HFFc6 (cell line): ENCODE results near the gene SLC25A11. TPM values are rescaled to one million over a fixed set of nuclear protein-coding genes. Genes with fewer than 3 reads are reported as not detected.
A peak's percentile ranks its signal among the peaks of the same experiment; 100 is the strongest.

Source experiments
- DNase-seq: peaks from one replicate; pipeline ENCODE4 v3.0.0-alpha.2; 2018
- H3K27ac Mint-ChIP-seq: 2 replicates; pipeline ENCODE4 v1.8.0; 2020; ENCODE audit warnings: mild to moderate bottlenecking, mixed read lengths
- H3K27me3 Mint-ChIP-seq: 2 replicates; pipeline ENCODE4 v1.8.0; 2021; ENCODE audit warnings: mild to moderate bottlenecking, moderate library complexity, mixed read lengths; ENCODE audit not compliant: insufficient read depth
- H3K36me3 Mint-ChIP-seq: 2 replicates; pipeline ENCODE4 v1.8.0; 2021; ENCODE audit warnings: low read depth, mixed read lengths
- H3K4me1 Mint-ChIP-seq: 2 replicates; pipeline ENCODE4 v1.8.0; 2020; ENCODE audit warnings: low read depth, mixed read lengths
- H3K4me3 Mint-ChIP-seq: 2 replicates; pipeline ENCODE4 v1.8.0; 2020; ENCODE audit warnings: mild to moderate bottlenecking, moderate library complexity, mixed read lengths
- H3K9me3 Mint-ChIP-seq: 2 replicates; pipeline ENCODE4 v1.8.0; 2020; ENCODE audit warnings: mild to moderate bottlenecking, mixed read lengths
- total RNA-seq, 6 experiments: library from RNA; stranded (reverse); fragmentation: NEBNext Ultra II Directional; extraction: Animal tissue kit (Norgen Biotek cat#: 25700); gene quantifications; 2 replicates in 1 of 6; 3 replicates in 5 of 6; pipeline ENCODE4 v1.2.3, GENCODE V29; 2021
- TF ChIP-seq, protein P1 (sequence below): fragments of 200-600 bp; sonication (generic); IDR thresholded peaks from 2 replicates; pipeline ENCODE4 v1.5.0; 2021; ENCODE audit warnings: antibody characterized with exemption, mild to moderate bottlenecking

Gene SLC25A11
- total RNA-seq, 6 experiments from 2014 or later = 61.9 to 78.6 (median 64.4) TPM

DNA sequence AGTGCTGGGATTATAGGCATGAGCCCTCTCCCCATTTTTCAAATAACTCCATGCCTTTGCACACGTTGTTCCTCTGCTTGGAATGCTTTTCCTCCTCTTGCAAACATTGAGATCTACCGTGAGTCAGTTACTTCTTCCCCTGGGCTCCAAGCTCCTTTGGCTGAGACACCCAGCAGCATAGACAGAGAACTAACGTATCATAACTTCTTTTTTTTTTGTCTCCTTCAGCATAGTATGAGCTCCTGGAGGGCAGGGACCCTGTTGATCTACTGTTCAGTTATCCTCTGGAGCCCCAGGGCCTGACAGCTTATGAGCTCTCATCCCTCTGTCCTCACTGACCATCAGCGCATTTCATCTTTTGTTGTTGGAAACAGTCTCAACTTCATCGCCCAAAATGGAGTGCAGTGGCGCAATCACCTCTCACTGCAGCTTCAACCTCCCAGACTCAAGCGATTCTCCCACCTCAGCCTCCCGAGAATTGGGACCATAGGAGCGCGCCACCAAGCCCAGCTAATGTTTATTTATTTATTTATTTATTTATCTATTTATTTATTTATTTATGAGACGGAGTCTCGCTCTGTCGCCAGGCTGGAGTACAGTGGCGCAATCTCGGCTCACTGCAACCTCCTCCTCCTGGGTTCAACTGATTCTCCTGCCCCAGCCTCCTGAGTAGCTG lies 25.6 kb upstream of the SLC25A11 start:
- Mint-ChIP-seq H3K27me3 (peaks cover 18% of the 10 kb centered on the region), H3K9me3 (peaks cover 4% of the 10 kb centered on the region; the same call in 1 of the 2 replicates), H3K36me3 (peaks cover 20% of the 10 kb centered on the region), H3K4me1 (peaks cover 15% of the 10 kb centered on the region), H3K27ac (peak overlapping the region; percentile 67), H3K4me3 (no peak overlapping the region; the same call in 1 of the 2 replicates)
- TF ChIP-seq, protein P1, sequence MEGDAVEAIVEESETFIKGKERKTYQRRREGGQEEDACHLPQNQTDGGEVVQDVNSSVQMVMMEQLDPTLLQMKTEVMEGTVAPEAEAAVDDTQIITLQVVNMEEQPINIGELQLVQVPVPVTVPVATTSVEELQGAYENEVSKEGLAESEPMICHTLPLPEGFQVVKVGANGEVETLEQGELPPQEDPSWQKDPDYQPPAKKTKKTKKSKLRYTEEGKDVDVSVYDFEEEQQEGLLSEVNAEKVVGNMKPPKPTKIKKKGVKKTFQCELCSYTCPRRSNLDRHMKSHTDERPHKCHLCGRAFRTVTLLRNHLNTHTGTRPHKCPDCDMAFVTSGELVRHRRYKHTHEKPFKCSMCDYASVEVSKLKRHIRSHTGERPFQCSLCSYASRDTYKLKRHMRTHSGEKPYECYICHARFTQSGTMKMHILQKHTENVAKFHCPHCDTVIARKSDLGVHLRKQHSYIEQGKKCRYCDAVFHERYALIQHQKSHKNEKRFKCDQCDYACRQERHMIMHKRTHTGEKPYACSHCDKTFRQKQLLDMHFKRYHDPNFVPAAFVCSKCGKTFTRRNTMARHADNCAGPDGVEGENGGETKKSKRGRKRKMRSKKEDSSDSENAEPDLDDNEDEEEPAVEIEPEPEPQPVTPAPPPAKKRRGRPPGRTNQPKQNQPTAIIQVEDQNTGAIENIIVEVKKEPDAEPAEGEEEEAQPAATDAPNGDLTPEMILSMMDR = no peak
- no peak for DNase-seq

DNA sequence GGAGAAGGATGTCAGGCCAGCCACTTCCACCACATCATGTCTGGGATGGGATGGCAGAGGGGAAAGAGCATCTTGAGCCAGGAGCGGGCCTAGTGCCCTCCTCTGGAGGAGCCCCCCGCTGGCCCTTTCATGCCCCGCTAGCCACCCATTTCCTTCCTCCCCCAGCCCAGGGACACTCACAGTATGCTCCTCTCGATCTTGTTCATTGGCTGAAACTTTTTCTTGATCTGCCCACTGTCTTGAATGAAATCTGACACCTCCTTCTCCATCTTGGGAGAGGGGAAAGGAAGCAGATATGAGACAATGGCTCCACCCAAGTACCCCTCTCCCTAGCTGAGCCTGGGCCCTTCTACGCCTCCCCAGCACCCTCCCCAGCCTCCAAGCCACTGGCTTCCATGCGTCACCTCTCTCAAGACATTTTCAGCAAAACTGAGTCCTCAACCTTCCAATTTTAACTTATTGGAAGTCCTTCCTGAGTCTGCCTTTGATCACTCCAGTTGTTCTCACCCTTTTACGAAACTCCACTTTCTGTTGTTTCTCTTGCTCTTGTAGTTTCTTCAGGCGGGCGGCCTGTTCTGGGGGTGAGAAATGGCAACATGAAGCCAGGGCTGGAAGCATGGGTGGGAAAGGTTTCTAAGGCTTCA lies 20.6 kb upstream of the SLC25A11 start:
- Mint-ChIP-seq H3K27ac (no peak overlapping the region), H3K27me3 (peaks cover 13% of the 10 kb centered on the region), H3K4me1 (peaks cover 4% of the 10 kb centered on the region), H3K4me3 (no peak overlapping the region), H3K36me3 (peaks cover 35% of the 10 kb centered on the region), H3K9me3 (no peaks in the 10 kb centered on the region)
- TF ChIP-seq, protein P1 = no peak
- no peak for DNase-seq

DNA sequence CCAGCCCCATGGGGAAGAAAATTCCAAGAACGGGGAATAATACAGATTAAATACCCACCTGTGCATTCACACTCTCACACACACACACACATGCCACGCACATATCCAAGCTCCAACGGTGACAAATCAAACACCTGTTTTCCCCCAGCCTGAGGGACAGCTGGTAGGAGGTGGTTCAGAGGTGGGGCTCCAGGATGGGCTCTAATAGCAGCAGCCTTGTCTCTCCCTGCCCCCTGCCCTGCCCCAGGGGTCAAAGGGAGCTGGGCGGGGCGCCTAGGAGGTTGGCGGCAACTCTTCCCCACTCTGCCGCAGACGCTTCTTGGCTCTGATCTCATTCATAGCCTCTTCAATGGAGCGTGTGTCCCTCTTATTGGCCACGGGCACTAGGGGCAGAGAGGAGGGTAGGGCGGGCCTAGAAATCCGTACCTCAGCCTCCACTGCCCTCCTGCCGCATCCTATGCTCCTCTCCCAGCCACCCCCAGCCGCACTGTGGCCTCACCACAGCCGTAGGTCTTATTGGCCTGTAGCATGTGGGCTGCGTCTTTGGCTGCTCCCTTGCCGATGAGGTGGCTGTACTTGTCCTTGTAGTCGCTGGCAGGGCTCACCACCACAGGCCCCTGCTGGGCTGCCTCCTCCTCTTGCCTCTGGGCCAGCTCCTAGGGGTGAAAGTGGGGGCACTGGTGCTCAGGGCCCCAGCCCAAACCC lies 19.6 kb upstream of the SLC25A11 start:
- peaks cover 31% of the 10 kb centered on the region for H3K36me3 Mint-ChIP-seq
- peaks cover 8% of the 10 kb centered on the region for H3K27me3 Mint-ChIP-seq
- no peak overlapping the region for H3K4me3 Mint-ChIP-seq
- no peak overlapping the region for H3K27ac Mint-ChIP-seq
- DNase-seq = no peak
- no peaks in the 10 kb centered on the region for H3K9me3 Mint-ChIP-seq
- TF ChIP-seq, protein P1 = no peak
- 0 out of 2 replicates have a peak, but pooled peaks cover under 1% of the 10 kb centered on the region for H3K4me1 Mint-ChIP-seq

DNA sequence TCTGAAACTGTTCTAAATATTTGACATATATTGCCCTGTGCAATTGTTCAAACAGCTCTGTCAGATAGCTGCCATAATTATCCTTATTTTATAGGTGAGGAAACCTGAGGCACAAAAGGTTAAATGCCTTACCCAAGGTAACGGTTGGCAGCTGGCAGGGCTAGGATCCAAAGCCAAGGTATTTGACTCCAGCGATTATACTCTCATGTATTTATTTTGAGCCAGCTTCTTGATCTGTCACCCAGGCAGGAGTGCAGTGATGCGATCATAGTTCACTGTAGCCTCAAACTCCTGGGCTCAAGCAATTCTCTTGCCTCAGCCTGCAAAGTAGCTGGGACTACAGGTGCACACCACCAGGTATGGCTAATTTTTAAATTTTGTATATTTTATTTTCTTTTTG lies 18.3 kb upstream of the SLC25A11 start:
- Mint-ChIP-seq H3K4me3 (no peak overlapping the region), H3K27me3 (peaks cover 6% of the 10 kb centered on the region), H3K9me3 (no peaks in the 10 kb centered on the region), H3K4me1 (peaks cover 13% of the 10 kb centered on the region), H3K27ac (no peak overlapping the region), H3K36me3 (peaks cover 31% of the 10 kb centered on the region)
- no peak for DNase-seq
- TF ChIP-seq, protein P1 = no peak

DNA sequence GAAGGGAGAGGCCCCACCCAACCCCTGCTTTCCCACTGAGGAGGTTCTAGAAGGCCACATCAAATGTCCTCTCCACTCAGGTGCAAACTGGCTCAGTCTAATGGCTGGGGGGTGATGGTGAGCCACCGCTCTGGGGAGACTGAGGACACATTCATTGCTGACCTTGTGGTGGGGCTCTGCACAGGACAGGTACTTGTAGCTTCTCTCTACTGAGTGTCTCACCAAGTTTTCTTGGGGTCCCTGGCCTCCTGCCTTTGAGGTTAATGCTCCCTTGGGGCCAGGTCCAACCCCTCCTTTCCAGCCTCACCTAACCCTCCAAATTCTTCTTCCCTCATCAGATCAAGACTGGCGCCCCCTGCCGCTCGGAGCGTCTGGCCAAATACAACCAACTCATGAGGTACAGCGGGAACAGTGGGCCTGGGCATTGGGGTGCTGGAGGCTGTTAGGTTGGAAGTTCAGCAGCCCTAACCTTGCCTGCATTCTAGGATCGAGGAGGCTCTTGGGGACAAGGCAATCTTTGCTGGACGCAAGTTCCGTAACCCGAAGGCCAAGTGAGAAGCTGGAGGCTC lies 16.7 kb upstream of the SLC25A11 start:
- Mint-ChIP-seq H3K9me3 (no peaks in the 10 kb centered on the region), H3K27ac (no peak overlapping the region), H3K4me1 (peaks cover 22% of the 10 kb centered on the region), H3K36me3 (peaks cover 31% of the 10 kb centered on the region), H3K27me3 (peaks cover 6% of the 10 kb centered on the region), H3K4me3 (no peak overlapping the region)
- TF ChIP-seq, protein P1 = peak; percentile 52; the same call in 1 of the 2 replicates
- no peak for DNase-seq
